Stimulated activated effector memory CD8-positive, alpha-beta T cell treated with anti-CD3 and anti-CD28 coated beads, Interleukin-12 subunit alpha, Interleukin-12 subunit beta, amount 100 ng/mL, for 72 hours (primary cell): ENCODE measurements around the gene KCNH4.
A peak's percentile ranks its signal among the peaks of the same experiment; 100 is the strongest.
"Not testable (repeated sequence)": the region's sequence is repeated elsewhere in the genome, so short reads cannot be mapped to it uniquely, and the experiment has no call there.

Source experiments
- ATAC-seq: fragments of 150-1000 bp; cut with Tn5 transposase; 2 replicates; pipeline ENCODE4 v1.10.0; 2021
- DNase-seq, 2 donors: peaks; one replicate each; pipeline ENCODE4 v3.0.0; 2021 to 2022; ENCODE audit warnings: low spot score in 2 of 2
- H3K27ac Mint-ChIP-seq: one replicate; pipeline ENCODE4 v1.8.0; 2022; ENCODE audit warnings: mild to moderate bottlenecking, mixed read lengths
- H3K36me3 Mint-ChIP-seq: one replicate; pipeline ENCODE4 v1.8.0; 2022; ENCODE audit warnings: mild to moderate bottlenecking, mixed read lengths
- H3K4me1 Mint-ChIP-seq: one replicate; pipeline ENCODE4 v1.8.0; 2022; ENCODE audit warnings: mixed read lengths
- H3K4me3 Mint-ChIP-seq: one replicate; pipeline ENCODE4 v1.8.0; 2022; ENCODE audit warnings: mild to moderate bottlenecking, mixed read lengths
- H3K9me3 Mint-ChIP-seq: one replicate; pipeline ENCODE4 v1.8.0; 2022; ENCODE audit warnings: mixed read lengths

The KCNH4 gene

DNA sequence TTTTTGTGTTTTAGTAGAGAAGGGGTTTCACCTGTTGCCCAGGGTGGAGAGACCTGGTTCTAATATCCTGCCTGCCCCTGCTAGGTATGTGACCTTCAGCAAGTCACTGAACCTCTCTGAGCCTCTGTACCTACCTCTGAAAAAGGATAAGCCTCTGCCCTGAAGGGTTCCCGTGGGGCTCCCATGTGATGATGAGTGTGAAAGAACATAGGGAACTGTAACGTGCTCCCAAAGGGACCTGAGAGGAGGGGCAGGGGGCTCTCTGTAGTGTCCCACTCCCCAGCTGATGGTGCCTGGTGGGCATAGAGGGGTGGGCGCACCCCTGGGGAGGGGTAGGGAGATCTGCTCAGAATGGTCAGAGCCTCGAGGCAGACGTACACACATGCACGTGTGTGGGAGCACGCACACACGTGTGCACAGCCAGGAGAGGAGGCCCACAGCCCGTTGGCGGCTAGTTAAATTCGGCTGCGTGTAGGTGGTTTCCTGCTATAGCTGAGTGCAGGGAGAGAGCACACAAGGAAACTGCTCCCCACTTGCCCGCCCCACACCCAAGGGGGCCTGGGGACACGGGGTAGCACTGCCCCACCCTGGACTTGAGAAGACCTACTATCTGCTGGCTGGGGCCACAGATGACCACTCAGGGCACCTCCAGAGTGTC is 6.7 kb downstream of the KCNH4 start:
- peaks cover 19% of the 10 kb centered on the region for H3K4me1 Mint-ChIP-seq
- no peak for ATAC-seq
- no peak for DNase-seq
- H3K4me3 Mint-ChIP-seq: no peak overlapping the region
- no peaks in the 10 kb centered on the region for H3K36me3 Mint-ChIP-seq
- no peak overlapping the region for H3K27ac Mint-ChIP-seq
- no peaks in the 10 kb centered on the region for H3K9me3 Mint-ChIP-seq

DNA sequence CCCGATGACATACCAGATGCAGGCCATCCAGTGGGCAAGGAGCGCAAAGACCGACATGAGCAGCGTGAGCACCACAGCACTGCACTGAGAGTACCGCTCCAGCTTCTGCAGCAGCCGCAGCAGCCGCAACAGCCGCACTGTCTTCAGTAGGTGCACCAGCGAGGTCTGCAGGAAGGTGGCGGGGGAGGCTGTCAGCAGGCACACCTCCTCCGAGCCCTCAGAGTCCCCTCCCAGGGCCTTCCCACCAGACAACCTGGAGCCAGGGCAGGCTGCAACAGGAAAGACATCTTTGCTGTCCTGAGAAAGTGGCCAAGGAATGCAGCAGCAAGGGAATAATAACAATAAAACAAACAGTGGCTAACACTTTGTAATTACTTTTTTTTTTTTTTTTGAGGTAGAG is 9.1 kb downstream of the KCNH4 start:
- H3K27ac Mint-ChIP-seq: no peak overlapping the region
- H3K4me1 Mint-ChIP-seq: no peaks in the 10 kb centered on the region
- no peak for ATAC-seq
- no peaks in the 10 kb centered on the region for H3K36me3 Mint-ChIP-seq
- DNase-seq: no peak
- H3K4me3 Mint-ChIP-seq: no peak overlapping the region
- H3K9me3 Mint-ChIP-seq: no peaks in the 10 kb centered on the region

DNA sequence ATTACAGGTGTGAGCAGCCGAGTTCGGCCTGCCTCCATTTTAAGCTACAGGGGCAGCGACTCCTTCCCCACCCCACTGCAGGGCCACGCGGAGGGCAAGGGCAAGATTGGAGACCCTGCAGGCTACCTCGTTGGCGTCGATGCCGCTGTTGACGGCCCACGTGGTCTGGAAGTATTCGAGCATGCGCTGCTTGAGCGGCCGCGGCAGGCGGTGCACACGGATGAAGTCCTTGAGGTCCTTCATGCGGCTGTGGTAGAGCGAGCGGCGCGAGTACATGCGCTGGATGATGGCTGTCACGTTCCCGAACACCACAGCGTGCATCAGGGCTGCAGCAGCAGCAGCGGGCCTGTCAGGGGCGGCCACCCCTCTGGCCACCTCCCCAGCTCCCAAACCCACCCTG is 11.6 kb downstream of the KCNH4 start:
- Mint-ChIP-seq H3K27ac (no peak overlapping the region), H3K4me3 (no peak overlapping the region), H3K4me1 (no peaks in the 10 kb centered on the region), H3K9me3 (no peaks in the 10 kb centered on the region), H3K36me3 (no peaks in the 10 kb centered on the region)
- no peak for DNase-seq
- no peak for ATAC-seq

DNA sequence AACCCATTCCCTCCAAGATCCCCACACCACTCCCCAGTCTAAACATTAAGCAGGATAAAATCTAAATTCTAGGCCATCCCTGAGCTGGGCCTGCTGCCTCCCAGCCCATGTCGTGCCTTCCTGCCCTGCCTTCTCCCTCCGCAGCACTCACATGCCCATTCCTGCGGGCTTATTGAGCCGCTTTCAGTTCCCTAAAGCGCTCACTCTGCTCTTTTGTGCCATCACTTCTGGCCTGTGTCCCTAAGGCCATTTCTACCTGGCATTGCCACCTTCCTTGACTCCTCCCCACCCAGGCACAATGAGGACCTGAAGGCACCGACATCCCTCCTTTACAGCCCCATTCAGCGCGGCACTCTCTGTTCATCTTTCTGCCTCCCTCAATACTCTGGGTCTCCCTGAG is 13.1 kb downstream of the KCNH4 start:
- Mint-ChIP-seq H3K27ac (peak overlapping the region; percentile 30), H3K4me1 (peaks cover 6% of the 10 kb centered on the region), H3K36me3 (no peaks in the 10 kb centered on the region), H3K4me3 (no peak overlapping the region), H3K9me3 (no peaks in the 10 kb centered on the region)
- ATAC-seq: no peak
- DNase-seq: no peak

DNA sequence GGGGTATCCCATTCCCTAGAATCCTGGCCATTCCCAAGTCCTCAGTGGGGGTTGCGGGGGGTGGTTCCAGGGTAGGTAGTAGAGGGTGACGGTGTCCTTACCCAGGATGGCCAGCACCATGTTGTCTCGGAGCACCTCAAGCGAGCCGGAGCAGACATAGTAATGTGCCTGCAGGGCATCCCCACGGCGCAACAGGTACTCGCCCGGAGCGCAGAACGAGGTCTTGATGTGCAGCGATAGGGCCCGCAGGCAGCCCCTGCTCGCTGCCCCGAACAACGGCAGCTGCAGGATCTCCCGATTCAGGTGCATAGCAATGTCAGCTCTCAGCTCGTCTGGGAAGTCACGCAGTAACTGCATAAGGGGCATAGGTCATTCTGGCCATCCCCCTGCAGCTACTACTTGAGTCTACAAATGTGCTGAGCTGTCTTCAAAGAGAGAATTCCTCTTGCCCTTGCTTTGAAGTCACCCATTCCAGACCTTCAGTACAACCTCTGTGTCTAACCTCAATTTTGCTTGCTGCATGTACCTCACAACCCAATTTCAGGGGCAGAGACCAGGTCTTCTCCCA is 14.7 kb downstream of the KCNH4 start:
- Mint-ChIP-seq H3K4me3 (no peak overlapping the region), H3K4me1 (peaks cover 8% of the 10 kb centered on the region), H3K9me3 (no peaks in the 10 kb centered on the region), H3K27ac (no peak overlapping the region), H3K36me3 (no peaks in the 10 kb centered on the region)
- DNase-seq (no peak), ATAC-seq (no peak)

DNA sequence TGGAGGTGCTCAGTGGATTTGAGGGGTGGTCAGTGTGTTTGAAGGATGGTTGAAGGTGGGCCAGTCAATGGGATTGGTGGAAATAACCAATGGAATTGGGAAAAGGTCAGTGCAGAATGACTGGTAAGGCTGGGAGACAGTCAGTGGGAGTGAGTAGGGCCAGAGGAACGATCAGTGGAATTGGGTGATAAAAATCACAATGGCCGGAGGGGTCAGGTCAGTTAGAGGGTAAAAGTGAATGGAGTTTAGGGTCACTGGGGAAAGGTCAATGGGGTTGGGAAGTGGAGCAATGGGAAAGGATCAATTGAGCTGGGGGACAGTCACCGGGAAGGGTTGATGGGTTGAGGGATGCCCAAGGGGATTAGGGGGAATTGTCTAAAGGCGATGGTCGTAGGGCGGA is 15.2 kb downstream of the KCNH4 start:
- DNase-seq (no peak), ATAC-seq (no peak)
- Mint-ChIP-seq H3K9me3 (no peaks in the 10 kb centered on the region), H3K4me1 (peaks cover 8% of the 10 kb centered on the region), H3K27ac (no peak overlapping the region), H3K36me3 (no peaks in the 10 kb centered on the region), H3K4me3 (no peak overlapping the region)

DNA sequence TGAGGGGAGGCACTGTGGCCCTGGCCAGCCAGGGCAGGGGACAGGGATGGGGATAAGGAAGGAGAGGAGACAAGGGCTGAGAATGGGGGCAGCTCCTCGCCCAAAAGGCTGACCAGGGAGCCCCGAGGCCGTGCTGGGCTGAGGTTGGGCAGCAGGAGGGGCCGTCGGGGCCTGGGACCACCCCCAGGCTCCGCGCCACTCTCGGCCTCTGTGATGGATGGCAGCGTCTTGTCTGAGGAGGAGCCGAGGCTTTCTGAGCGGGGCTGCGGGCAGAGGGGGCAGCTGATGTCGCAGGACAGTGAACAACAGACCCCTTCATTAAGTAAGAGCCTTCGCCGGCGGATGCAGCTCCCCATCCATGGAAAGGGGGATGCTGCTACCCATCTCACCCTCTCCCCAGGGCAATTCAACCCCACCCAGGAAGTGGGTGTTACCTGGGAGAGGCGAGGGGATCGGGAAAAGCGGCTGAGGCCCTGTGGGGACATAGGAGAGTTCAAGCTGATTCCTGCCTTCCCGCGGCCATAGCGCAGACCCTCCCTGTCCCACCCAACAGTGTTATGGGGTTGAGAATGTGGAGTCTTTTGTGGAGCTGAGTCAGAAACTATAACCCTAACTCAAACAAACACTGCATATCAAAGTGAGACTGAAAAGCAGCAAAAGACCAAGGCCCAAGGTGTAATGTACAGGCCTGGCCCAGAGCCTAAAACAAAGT is 17.1 kb downstream of the KCNH4 start:
- no peak overlapping the region for H3K4me3 Mint-ChIP-seq
- ATAC-seq (no peak), DNase-seq (no peak)
- H3K36me3 Mint-ChIP-seq: no peaks in the 10 kb centered on the region
- H3K4me1 Mint-ChIP-seq: peaks cover 8% of the 10 kb centered on the region
- H3K27ac Mint-ChIP-seq: no peak overlapping the region
- H3K9me3 Mint-ChIP-seq: no peaks in the 10 kb centered on the region

DNA sequence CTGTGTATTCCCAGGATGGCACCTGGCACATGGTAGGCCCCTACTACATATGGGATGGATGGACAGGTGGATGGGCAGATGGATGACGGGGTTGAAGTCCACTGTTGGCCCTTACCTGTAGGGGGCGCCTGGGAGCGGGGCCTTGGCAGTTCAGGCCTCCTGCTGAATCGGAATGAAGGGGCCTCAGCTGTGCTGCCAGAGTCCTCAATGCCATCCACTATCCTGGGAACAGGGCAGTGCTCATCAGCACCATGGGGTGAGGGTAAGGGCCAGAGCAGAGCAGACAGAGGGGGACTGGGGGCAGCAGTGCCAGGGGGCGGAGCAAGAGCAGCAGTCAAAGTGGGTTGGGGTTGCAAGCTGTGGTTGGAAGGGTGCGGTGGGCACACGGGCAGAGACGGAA is 17.8 kb downstream of the KCNH4 start:
- ATAC-seq (peak; percentile 57), DNase-seq (peak; percentile 44 to 76)
- H3K9me3 Mint-ChIP-seq: no peaks in the 10 kb centered on the region
- H3K4me1 Mint-ChIP-seq: peaks cover 8% of the 10 kb centered on the region
- H3K27ac Mint-ChIP-seq: peak overlapping the region; percentile 32
- no peak overlapping the region for H3K4me3 Mint-ChIP-seq
- no peaks in the 10 kb centered on the region for H3K36me3 Mint-ChIP-seq

DNA sequence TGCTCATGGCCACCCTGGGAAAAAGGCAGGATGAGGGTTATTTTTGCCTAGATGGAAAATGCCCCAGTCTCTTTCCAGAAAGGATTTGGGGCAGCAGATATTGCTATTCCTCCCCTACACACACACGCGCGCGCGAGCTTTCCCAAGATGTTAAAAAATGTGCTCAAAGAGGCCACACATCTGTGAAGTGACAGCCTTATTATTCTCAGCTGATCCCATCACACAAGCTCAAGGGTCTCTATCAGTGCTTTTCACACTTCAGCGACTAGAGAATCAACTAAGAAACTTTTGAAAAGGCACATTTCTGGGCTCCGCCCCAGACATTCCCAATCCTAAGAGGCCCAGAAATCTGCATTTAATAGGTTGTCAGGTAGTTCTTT is 20.4 kb downstream of the KCNH4 start:
- Mint-ChIP-seq H3K27ac (no peak overlapping the region), H3K9me3 (no peaks in the 10 kb centered on the region), H3K36me3 (no peaks in the 10 kb centered on the region), H3K4me3 (no peak overlapping the region), H3K4me1 (peaks cover 16% of the 10 kb centered on the region)
- ATAC-seq (no peak), DNase-seq (no peak)

DNA sequence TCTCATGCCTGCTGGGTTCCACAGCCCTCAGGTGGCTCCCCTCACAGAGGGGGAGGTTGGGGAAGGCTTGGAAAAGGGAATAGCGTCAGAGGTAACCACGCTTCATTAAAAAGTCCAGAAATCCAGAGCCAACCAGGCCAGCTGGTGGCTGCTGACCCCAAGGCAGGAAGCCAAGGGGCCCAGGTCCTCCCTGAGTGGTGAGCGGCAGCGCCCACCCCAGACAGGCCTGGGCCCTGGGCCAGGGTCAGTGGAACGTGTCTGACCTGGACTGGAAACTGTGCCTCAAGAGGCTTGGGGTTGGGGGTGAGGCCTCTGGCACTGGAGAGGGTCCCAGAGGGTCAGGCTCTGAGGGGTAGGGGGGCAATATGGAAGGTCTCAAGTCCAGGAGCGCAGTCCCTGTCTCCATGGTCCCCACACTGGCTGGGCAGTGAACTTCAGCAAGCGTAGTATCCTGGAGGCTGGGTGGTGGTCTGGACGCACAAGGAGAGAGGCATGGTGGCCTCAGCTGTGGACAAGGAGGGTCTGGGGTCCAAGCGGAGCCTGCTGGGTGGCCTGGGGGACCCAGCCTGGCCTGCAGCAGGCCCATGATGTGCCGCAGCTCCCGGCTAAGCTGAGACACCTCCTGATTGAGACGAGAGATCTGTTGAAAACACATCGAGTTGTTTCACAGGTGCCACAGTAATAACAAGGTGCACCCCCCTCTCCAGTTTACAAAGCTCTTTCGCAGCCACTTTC is 21.0 kb downstream of the KCNH4 start:
- no peak overlapping the region for H3K4me3 Mint-ChIP-seq
- no peaks in the 10 kb centered on the region for H3K36me3 Mint-ChIP-seq
- H3K27ac Mint-ChIP-seq: no peak overlapping the region
- H3K4me1 Mint-ChIP-seq: peaks cover 16% of the 10 kb centered on the region
- ATAC-seq (no peak), DNase-seq (no peak)
- no peaks in the 10 kb centered on the region for H3K9me3 Mint-ChIP-seq

DNA sequence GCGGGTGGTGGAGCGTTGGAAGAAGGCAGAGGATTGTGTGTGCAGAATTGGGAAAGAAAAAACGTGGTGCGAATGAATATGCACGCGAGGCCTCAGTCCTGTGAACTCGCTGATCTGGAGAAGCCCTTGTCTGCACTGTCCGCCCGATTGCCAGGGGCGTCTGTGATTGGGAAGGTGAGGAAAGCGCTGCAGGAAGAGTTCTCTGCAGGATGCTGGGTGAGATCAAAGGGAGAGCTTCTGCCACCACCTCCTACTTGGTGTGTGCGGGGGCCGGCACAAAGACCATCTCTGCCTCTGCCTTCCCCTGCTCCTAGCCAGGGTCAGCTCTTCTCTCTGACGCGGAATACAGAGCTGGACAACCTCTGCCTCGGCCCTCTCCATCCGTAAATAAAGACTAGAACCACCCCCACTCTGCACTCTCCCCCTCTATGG is 25.3 kb downstream of the KCNH4 start:
- DNase-seq: no peak
- Mint-ChIP-seq H3K27ac (peak overlapping the region; percentile 95), H3K4me1 (peaks cover 35% of the 10 kb centered on the region), H3K36me3 (peaks cover 18% of the 10 kb centered on the region), H3K4me3 (peak overlapping the region; percentile 92), H3K9me3 (no peaks in the 10 kb centered on the region)
- no peak for ATAC-seq

DNA sequence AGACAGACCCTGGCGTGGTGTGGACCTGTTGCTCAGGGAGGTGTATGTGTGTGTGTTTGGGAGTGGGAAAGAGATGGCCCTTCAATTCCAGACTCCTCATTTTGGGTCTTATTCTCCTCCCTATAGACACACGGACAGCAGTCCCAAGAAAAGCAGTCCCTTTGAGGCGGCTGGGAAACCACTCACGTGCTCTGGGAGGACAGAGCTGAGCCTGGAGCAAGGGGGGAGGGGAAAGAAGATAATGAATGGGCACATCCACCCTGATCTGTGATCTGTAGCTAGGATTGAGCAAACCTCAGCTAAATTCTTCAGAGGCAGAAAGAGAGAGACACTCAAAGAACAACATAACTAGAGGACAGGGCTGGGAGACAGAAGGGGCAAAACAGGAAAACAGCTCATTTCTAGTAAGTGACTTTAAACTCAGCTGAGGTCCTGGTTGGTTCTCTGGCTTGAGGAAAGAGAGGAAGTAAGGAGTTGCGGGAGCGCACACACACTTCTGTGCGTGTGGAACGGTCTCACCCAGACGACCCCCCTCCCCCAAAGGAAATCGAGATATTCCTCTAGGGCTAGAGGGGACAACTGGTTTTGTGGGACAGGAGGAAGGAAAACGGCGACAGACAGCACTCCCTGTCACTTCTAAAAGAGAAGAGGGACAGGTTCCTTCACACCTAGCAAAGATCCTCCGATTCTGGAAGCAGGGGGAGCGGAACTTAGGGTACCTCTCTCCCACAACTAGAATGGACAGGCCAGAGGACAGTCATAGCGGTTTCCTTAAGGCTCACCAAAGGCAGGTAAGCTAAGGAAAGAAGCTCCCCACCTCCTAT is 26.8 kb downstream of the KCNH4 start:
- Mint-ChIP-seq H3K4me3 (peak overlapping the region; percentile 92), H3K36me3 (peaks cover 21% of the 10 kb centered on the region), H3K27ac (peak overlapping the region; percentile 95), H3K9me3 (no peaks in the 10 kb centered on the region), H3K4me1 (peaks cover 35% of the 10 kb centered on the region)
- ATAC-seq (no peak), DNase-seq (no peak)

DNA sequence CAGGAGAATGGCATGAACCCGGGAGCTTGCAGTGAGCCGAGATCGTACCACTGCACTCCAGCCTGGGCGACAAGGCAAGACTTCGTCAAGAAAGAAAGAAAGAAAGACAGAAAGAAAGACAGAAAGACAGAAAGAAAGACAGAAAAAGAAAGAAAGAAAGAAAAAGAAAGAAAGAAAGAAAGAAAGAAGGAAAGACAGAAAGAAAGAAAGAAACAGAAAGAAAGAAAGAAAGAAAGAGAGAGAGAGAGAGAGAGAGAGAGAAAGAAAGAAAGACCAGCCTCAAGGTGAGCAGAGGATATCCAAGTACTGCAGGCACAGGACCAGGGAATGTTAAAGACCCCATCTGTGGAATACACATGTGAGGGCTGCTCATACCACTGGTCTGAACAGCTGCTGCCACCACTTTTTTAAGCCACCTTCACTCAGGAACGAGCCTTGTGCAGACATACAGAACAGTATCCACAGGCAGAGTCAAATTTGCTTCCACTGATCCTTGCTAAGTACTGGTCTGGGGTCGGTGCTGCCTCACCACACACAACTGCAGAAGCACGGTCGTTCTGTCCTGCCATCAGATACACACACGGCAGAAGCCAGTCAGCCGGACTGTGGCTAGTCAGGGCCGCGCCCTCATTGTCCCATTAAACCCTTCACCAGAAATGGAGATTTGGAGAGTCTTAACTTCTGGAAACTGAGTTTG is 33.9 kb downstream of the KCNH4 start:
- Mint-ChIP-seq H3K36me3 (peaks cover 76% of the 10 kb centered on the region), H3K9me3 (no peaks in the 10 kb centered on the region), H3K27ac (peak overlapping the region; percentile 65), H3K4me3 (no peak overlapping the region), H3K4me1 (peaks cover 39% of the 10 kb centered on the region)
- no peak for DNase-seq
- no peak for ATAC-seq

DNA sequence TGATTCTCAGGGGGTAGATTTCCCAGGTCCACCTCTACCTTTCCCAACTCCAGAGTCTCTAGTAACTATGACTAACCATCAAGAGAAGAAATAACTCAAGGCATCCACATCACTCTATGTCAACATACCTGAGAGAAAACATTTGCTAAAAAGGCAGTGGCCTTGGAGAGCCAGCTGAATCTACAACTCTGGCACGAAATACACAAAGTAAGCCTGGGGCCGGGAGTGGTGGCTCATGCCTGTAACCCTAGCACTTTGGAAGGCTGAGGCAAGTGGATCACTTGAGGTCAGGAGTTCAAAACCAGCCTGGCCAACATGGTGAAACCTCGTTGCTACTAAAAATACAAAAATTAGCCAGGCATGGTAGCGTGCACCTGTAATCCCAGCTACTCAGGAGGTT is 37.8 kb downstream of the KCNH4 start:
- Mint-ChIP-seq H3K27ac (peak overlapping the region; percentile 9), H3K36me3 (peaks cover 73% of the 10 kb centered on the region), H3K4me1 (peaks cover 47% of the 10 kb centered on the region)
- H3K4me3 Mint-ChIP-seq, H3K9me3 Mint-ChIP-seq, DNase-seq, ATAC-seq: not testable (repeated sequence)
